C4-2B (cell line): ENCODE measurements around the gene OR10H1.

ENCODE experiments used
- CTCF ChIP-seq: fragments of 450-650 bp; conservative IDR thresholded peaks from 2 replicates; pipeline ENCODE4 v1.5.1; 2017; ENCODE audit warnings: mild to moderate bottlenecking
- ZFX ChIP-seq: fragments of 450-650 bp; IDR thresholded peaks from 2 replicates; pipeline ENCODE4 v1.6.1; 2017

DNA sequence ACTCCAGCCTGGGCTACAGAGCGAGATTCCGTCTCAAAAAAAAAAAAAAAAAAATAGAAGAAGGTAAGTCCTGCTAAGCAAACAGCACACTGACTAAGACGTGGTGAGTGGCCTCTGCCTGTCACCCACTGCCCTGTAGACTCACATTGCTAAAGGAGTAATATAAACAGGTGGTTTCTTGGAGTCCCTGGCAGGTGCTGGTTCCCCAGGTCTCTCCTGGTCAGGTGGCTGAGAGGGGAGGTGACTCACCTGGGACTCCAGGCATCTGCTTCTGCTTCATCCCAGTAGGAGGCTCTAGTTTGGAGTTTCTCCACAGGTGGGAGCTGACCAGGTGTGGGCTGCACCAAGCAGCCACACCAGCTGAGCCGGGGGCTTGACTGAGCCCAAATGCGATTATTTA, at the start of gene OR10H1:
- no peak for TF ChIP-seq CTCF
- TF ChIP-seq ZFX, result no peak
